Astrocyte of the spinal cord (primary cell): ENCODE results near the gene FEM1C.
"Not testable (repeated sequence)": the region's sequence is repeated elsewhere in the genome, so short reads cannot be mapped to it uniquely, and the experiment has no call there.

Source experiments
- DNase-seq: peaks from one replicate; pipeline ENCODE4 v3.0.0; 2011; ENCODE audit warnings: low read depth, low spot score
- H3K4me3 ChIP-seq: 2 replicates; pipeline ENCODE4 v1.5.1; 2011; ENCODE audit warnings: low read depth, mild to moderate bottlenecking, low read length, moderate library complexity
- in situ Hi-C: cut with HindIII; loops from 2 replicates; pipeline ENCODE4 v1.10.0; 2017; ENCODE audit warnings: low sequenced_read_pairs
- TF ChIP-seq, protein P1 (sequence below): IDR thresholded peaks from 2 replicates; pipeline ENCODE4 v1.5.1; 2012; ENCODE audit warnings: low read depth, mild to moderate bottlenecking, low read length, inconsistent platforms

FEM1C gene

GRCh38 chr5:115487756-115488155, 56.8 kb downstream of the FEM1C start:
- in situ Hi-C loops: no loop called here
- no peak overlapping the region for H3K4me3 ChIP-seq
- TF ChIP-seq, protein P1, sequence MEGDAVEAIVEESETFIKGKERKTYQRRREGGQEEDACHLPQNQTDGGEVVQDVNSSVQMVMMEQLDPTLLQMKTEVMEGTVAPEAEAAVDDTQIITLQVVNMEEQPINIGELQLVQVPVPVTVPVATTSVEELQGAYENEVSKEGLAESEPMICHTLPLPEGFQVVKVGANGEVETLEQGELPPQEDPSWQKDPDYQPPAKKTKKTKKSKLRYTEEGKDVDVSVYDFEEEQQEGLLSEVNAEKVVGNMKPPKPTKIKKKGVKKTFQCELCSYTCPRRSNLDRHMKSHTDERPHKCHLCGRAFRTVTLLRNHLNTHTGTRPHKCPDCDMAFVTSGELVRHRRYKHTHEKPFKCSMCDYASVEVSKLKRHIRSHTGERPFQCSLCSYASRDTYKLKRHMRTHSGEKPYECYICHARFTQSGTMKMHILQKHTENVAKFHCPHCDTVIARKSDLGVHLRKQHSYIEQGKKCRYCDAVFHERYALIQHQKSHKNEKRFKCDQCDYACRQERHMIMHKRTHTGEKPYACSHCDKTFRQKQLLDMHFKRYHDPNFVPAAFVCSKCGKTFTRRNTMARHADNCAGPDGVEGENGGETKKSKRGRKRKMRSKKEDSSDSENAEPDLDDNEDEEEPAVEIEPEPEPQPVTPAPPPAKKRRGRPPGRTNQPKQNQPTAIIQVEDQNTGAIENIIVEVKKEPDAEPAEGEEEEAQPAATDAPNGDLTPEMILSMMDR: no peak
- no peak for DNase-seq

GRCh38 chr5:115487168-115487567, 57.4 kb downstream of the FEM1C start:
- TF ChIP-seq, protein P1: no peak
- no peak for DNase-seq
- H3K4me3 ChIP-seq: no peak overlapping the region
- in situ Hi-C loops: no loop called here

DNA sequence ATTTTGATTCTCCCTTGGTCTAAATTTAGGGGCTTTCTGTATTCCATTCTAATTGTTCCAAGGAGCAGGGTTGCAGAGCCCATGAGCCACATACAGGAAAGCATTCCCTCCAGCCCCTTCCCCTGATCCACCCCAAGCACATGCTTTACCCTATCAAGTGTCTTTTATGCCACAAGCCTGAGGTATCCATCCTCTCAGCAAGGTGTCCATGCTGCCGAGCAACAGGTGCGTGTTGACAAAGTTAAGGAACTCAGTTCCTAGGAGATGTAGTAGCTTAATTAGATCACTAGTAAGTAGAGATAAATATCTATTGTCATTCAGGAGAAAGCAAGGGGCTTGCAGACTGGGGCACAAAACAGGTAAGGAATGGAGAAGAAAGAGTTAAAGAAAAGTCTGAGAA, 57.8 kb downstream of the FEM1C start:
- DNase-seq: no peak
- in situ Hi-C loops: no loop called here
- TF ChIP-seq, protein P1: no peak
- H3K4me3 ChIP-seq: no peak overlapping the region

DNA sequence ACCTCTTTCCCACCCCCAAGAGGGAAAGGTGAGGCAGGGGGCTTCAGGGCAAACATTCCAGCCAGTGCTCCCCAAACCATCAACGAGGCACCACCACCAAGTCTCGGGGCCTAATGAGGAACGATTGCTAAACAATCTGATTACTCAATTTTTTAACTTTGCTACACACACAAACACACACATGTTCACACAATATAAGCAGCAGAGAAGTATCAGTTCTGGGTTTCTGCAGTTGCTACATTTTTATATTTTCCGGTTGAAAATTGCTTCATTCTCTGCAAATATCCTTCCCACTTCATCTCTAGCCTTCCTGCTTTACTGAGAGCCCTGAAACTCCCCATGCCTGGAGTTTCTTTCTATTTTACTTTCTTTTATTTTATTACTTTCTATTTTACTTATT, 60.2 kb downstream of the FEM1C start:
- TF ChIP-seq, protein P1: no peak
- no peak overlapping the region for H3K4me3 ChIP-seq
- DNase-seq: no peak
- in situ Hi-C loops: no loop called here

GRCh38 chr5:115480900-115481299, 63.7 kb downstream of the FEM1C start:
- no peak for DNase-seq
- in situ Hi-C loops: no loop called here
- TF ChIP-seq, protein P1: no peak
- no peak overlapping the region for H3K4me3 ChIP-seq

DNA sequence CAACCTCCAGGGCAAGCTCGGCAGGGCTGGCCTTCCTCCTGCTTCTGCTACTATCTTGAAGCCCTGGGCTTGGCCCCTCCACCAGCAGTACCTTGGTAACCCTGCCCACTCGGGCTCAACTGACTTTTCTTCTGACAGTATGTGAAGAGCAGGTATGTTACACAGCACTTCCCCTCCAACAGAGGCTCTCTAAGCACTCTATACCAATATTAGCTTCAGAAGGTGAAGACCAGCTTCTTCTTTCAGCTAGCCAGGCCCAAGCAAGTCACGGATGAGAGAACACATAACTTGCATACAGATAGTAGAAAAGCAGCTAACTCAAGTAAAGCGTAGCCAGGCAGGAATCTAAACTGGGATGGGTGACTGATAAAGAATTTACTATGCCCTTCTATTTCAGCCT, 64.3 kb downstream of the FEM1C start:
- no peak for DNase-seq
- TF ChIP-seq, protein P1: no peak
- H3K4me3 ChIP-seq: no peak overlapping the region
- in situ Hi-C loops: no loop called here

- DNase-seq, in situ Hi-C loops: not testable (repeated sequence)
Observed at GRCh38 chr5:115479166-115479873, 65.3 kb downstream of the FEM1C start.

More at GRCh38 chr5:115479166-115479873, 65.3 kb downstream of the FEM1C start:
- H3K4me3 ChIP-seq: not testable (repeated sequence)
